ENCODE results near the gene TJP2. TPM values are rescaled to one million over a fixed set of nuclear protein-coding genes. Genes with fewer than 3 reads are reported as not detected.
A peak's percentile ranks its signal among the peaks of the same experiment; 100 is the strongest.

Gene TJP2
- total RNA-seq, 2 experiments from 2014 or later: 21.4 to 24.5 TPM

- H3K36me3 Mint-ChIP-seq (ENCODE audit: low read depth): peaks cover 4% of the 10 kb centered on the region
- POLR2A ChIA-PET: no interaction called here
- CTCF ChIA-PET: interaction anchor here (1.0 kb wide), 2 partner anchors 20 to 117 kb away, joined by 3 read pairs; no protein-coding TSS in a partner anchor
- peaks cover 33% of the 10 kb centered on the region for H3K4me1 Mint-ChIP-seq
- no peak for DNase-seq
- H3K9me3 Mint-ChIP-seq: no peaks in the 10 kb centered on the region
- H3K27ac Mint-ChIP-seq: no peak overlapping the region
- H3K4me3 Mint-ChIP-seq: no peak overlapping the region
- peaks cover 16% of the 10 kb centered on the region for H3K27me3 Mint-ChIP-seq
Observed at GRCh38 chr9:69170231-69170630, 3.8 kb upstream of the TJP2 start.

GRCh38 chr9:69171049-69171448 is 3.0 kb upstream of the TJP2 start:
- Mint-ChIP-seq H3K27ac (no peak overlapping the region), H3K4me3 (no peak overlapping the region), H3K9me3 (no peaks in the 10 kb centered on the region), H3K27me3 (peaks cover 18% of the 10 kb centered on the region), H3K36me3 (ENCODE audit: low read depth) (peaks cover 4% of the 10 kb centered on the region), H3K4me1 (peaks cover 42% of the 10 kb centered on the region)
- DNase-seq: no peak
- POLR2A ChIA-PET: no interaction called here
- CTCF ChIA-PET: interaction anchor here (1.0 kb wide), 2 partner anchors 10 to 118 kb away, joined by 3 read pairs; no protein-coding TSS in a partner anchor

DNA sequence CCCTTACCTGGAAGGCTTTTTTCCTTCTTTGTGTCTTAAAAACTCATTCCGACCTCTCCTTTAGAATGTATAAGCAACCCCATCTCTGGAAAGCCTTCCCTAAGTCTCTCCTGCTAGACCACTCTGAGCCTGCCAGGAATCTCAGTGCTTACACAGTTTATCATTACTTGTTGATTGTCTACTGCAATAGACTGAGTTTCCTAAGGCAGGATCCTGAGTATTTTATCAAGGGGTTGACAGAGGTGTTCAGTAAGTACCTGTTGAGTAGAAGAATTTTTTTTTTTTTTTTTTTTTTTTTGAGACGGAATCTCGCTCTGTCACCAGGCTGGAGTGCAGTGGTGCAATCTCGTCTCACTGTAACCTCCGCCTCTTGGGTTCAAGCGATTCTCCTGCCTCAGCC is 2.6 kb upstream of the TJP2 start:
- Mint-ChIP-seq H3K9me3 (no peaks in the 10 kb centered on the region), H3K4me3 (no peak overlapping the region), H3K27ac (no peak overlapping the region), H3K4me1 (peaks cover 46% of the 10 kb centered on the region), H3K36me3 (ENCODE audit: low read depth) (peaks cover 4% of the 10 kb centered on the region), H3K27me3 (peaks cover 20% of the 10 kb centered on the region)
- DNase-seq: no peak
- POLR2A ChIA-PET: no interaction called here
- CTCF ChIA-PET: interaction anchor here (1.0 kb wide), 2 partner anchors 9 to 118 kb away, joined by 3 read pairs; no protein-coding TSS in a partner anchor

GRCh38 chr9:69172895-69173294 is 1.2 kb upstream of the TJP2 start:
- peak overlapping the region; percentile 74 for H3K4me3 Mint-ChIP-seq
- POLR2A ChIA-PET: no interaction called here
- CTCF ChIA-PET: interaction anchor here (1.8 kb wide), 1 partner anchor 7 kb away, joined by 4 read pairs; no protein-coding TSS in a partner anchor
- no peak for DNase-seq
- no peaks in the 10 kb centered on the region for H3K9me3 Mint-ChIP-seq
- H3K27me3 Mint-ChIP-seq: peaks cover 20% of the 10 kb centered on the region
- H3K36me3 Mint-ChIP-seq (ENCODE audit: low read depth): peaks cover 5% of the 10 kb centered on the region
- peaks cover 50% of the 10 kb centered on the region for H3K4me1 Mint-ChIP-seq
- H3K27ac Mint-ChIP-seq: no peak overlapping the region

- H3K27ac Mint-ChIP-seq: peak overlapping the region; percentile 81
- H3K4me1 Mint-ChIP-seq: peaks cover 52% of the 10 kb centered on the region
- no peaks in the 10 kb centered on the region for H3K9me3 Mint-ChIP-seq
- ChIA-PET POLR2A (no interaction called here), CTCF (interaction anchor here (1.0 to 1.8 kb wide), 3 partner anchors 8 to 126 kb away, joined by 3 to 4 read pairs (median 4); no protein-coding TSS in a partner anchor)
- peaks cover 5% of the 10 kb centered on the region for H3K36me3 Mint-ChIP-seq (ENCODE audit: low read depth)
- DNase-seq: no peak
- H3K4me3 Mint-ChIP-seq: peak overlapping the region; percentile 74
- H3K27me3 Mint-ChIP-seq: peaks cover 20% of the 10 kb centered on the region
Observed at GRCh38 chr9:69173497-69173890, 583 bp upstream of the TJP2 start.

DNA sequence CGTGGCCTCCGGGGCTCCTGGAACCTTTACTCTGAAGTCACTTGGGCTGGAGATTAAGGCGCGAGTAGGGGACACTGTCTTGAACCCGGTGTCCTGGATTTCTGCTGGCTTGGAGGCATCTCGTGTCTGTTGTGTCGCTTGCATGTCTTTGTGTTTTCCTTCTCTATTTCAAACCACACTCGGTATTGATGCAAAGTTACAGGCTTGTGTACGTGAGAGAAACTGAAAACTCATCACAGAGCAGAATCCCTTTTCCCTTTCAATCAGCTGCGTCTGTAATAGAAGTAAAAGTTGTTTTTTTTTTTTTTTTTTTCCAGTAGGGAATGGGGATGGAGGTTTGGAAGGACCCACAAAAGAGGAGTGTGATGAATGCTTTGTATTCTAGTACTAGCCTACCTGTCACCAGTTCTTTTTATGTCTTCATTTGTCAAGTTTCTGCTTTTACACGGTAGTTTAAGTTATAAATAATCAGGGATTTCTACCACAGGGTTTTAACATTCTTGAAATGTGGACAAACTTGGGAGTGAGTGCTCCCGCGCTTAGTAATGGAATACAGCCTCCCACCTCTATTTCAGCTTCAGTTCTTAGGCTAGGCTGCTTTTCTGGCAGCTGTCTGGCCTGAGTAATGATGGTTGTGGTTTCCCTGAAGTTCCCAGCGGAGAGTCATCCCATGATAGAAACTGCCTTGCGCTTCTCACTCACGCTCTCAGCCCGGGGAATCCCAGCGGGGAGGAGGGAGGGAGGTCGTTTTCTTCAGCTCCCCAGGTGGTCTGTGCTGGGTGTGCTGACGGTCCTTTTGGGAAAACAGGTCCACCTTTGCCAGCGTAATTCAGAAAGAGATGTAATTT is 763 bp downstream of the TJP2 start:
- H3K27ac Mint-ChIP-seq: peak overlapping the region; percentile 79
- ChIA-PET CTCF (interaction anchor here (0.6 to 1.8 kb wide), 4 partner anchors 9 to 139 kb away, joined by 4 to 5 read pairs (median 4); partner anchors contain the start of gene FXN), POLR2A (interaction anchor here (0.6 kb wide), 1 partner anchor 52 kb away, joined by 7 read pairs; no protein-coding TSS in a partner anchor)
- no peaks in the 10 kb centered on the region for H3K9me3 Mint-ChIP-seq
- peaks cover 5% of the 10 kb centered on the region for H3K36me3 Mint-ChIP-seq (ENCODE audit: low read depth)
- H3K27me3 Mint-ChIP-seq: peaks cover 20% of the 10 kb centered on the region
- peaks cover 54% of the 10 kb centered on the region for H3K4me1 Mint-ChIP-seq
- H3K4me3 Mint-ChIP-seq: peak overlapping the region; percentile 86
- no peak for DNase-seq

- peak overlapping the region; percentile 86 for H3K4me3 Mint-ChIP-seq
- DNase-seq: no peak
- H3K36me3 Mint-ChIP-seq (ENCODE audit: low read depth): peaks cover 5% of the 10 kb centered on the region
- no peaks in the 10 kb centered on the region for H3K9me3 Mint-ChIP-seq
- POLR2A ChIA-PET: no interaction called here
- no peak overlapping the region for H3K27ac Mint-ChIP-seq
- H3K27me3 Mint-ChIP-seq: peaks cover 20% of the 10 kb centered on the region
- peaks cover 61% of the 10 kb centered on the region for H3K4me1 Mint-ChIP-seq
- CTCF ChIA-PET: interaction anchor here (1.1 to 1.3 kb wide), 2 partner anchors 26 to 140 kb away, joined by 3 to 5 read pairs; partner anchors contain the start of gene FXN
Observed at GRCh38 chr9:69175486-69175885, 1.4 kb downstream of the TJP2 start.

- POLR2A ChIA-PET: no interaction called here
- Mint-ChIP-seq H3K4me3 (no peak overlapping the region), H3K36me3 (ENCODE audit: low read depth) (peaks cover 4% of the 10 kb centered on the region), H3K9me3 (no peaks in the 10 kb centered on the region), H3K27ac (no peak overlapping the region), H3K4me1 (peaks cover 71% of the 10 kb centered on the region), H3K27me3 (peaks cover 11% of the 10 kb centered on the region)
- no peak for DNase-seq
- CTCF ChIA-PET: interaction anchor here (1.1 to 1.4 kb wide), 3 partner anchors 25 to 142 kb away, joined by 3 to 6 read pairs (median 5); partner anchors contain the start of gene FXN
Observed at GRCh38 chr9:69176471-69177171, 2.5 kb downstream of the TJP2 start.

DNA sequence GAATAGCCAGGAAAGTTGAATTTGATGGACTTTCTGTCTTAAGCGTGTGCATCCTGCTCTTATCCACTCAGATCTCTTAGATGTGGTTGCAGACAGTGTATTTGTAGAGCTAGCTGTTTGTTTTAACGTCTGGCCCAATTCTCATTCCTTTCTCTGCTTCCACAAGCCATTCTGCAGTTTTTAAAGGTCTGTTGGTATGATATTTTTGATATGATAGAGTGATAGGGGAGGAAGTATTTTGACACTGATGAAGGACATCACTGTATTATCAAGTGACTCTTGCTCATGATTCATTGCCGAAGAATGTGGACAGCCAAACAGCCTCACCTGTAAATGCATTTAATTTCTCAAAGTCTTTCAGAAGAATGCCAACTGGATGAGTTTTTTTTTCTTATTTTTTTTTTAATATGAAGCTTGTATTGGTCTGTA is 4.5 kb downstream of the TJP2 start:
- ChIA-PET POLR2A (no interaction called here), CTCF (interaction anchor here (0.9 to 2.4 kb wide), 6 partner anchors 9 to 143 kb away, joined by 3 to 10 read pairs (median 5); partner anchors contain the start of gene FXN)
- H3K4me1 Mint-ChIP-seq: peaks cover 70% of the 10 kb centered on the region
- H3K27me3 Mint-ChIP-seq: peaks cover 8% of the 10 kb centered on the region
- H3K36me3 Mint-ChIP-seq (ENCODE audit: low read depth): peaks cover 8% of the 10 kb centered on the region
- H3K9me3 Mint-ChIP-seq: no peaks in the 10 kb centered on the region
- peak overlapping the region; percentile 14 for H3K27ac Mint-ChIP-seq
- DNase-seq: peak; percentile 23
- H3K4me3 Mint-ChIP-seq: no peak overlapping the region

- H3K4me1 Mint-ChIP-seq: peaks cover 69% of the 10 kb centered on the region
- POLR2A ChIA-PET: no interaction called here
- peaks cover 8% of the 10 kb centered on the region for H3K27me3 Mint-ChIP-seq
- CTCF ChIA-PET: interaction anchor here (0.9 to 2.4 kb wide), 6 partner anchors 10 to 143 kb away, joined by 3 to 10 read pairs (median 5); partner anchors contain the start of gene FXN
- H3K27ac Mint-ChIP-seq: no peak overlapping the region
- no peak overlapping the region for H3K4me3 Mint-ChIP-seq
- DNase-seq: no peak
- H3K36me3 Mint-ChIP-seq (ENCODE audit: low read depth): peaks cover 9% of the 10 kb centered on the region
- H3K9me3 Mint-ChIP-seq: no peaks in the 10 kb centered on the region
Observed at GRCh38 chr9:69179037-69179436, 5.0 kb downstream of the TJP2 start.

- Mint-ChIP-seq H3K27me3 (peaks cover 4% of the 10 kb centered on the region), H3K9me3 (no peaks in the 10 kb centered on the region), H3K4me1 (peaks cover 59% of the 10 kb centered on the region), H3K36me3 (ENCODE audit: low read depth) (peaks cover 9% of the 10 kb centered on the region), H3K27ac (peak overlapping the region; percentile 69), H3K4me3 (no peak overlapping the region)
- DNase-seq: no peak
- POLR2A ChIA-PET: interaction anchor here (1.0 kb wide), 1 partner anchor 11 kb away, joined by 3 read pairs; no protein-coding TSS in a partner anchor
- CTCF ChIA-PET: interaction anchor here (0.9 to 3.2 kb wide), 10 partner anchors 8 to 144 kb away, joined by 3 to 13 read pairs (median 4); partner anchors contain the start of gene FXN
Observed at GRCh38 chr9:69180200-69180599, 6.1 kb downstream of the TJP2 start.

- peaks cover 9% of the 10 kb centered on the region for H3K36me3 Mint-ChIP-seq (ENCODE audit: low read depth)
- H3K9me3 Mint-ChIP-seq: no peaks in the 10 kb centered on the region
- POLR2A ChIA-PET: interaction anchor here (1.0 kb wide), 1 partner anchor 12 kb away, joined by 3 read pairs; no protein-coding TSS in a partner anchor
- H3K27ac Mint-ChIP-seq: peak overlapping the region; percentile 69
- H3K27me3 Mint-ChIP-seq: peaks cover 4% of the 10 kb centered on the region
- peak; percentile 66 for DNase-seq
- H3K4me1 Mint-ChIP-seq: peaks cover 55% of the 10 kb centered on the region
- H3K4me3 Mint-ChIP-seq: no peak overlapping the region
- CTCF ChIA-PET: interaction anchor here (0.6 to 3.2 kb wide), 12 partner anchors 9 to 159 kb away, joined by 3 to 13 read pairs (median 3); partner anchors contain the start of gene FXN
Observed at GRCh38 chr9:69180670-69181069, 6.6 kb downstream of the TJP2 start.
